ENCODE data around the gene GRID2IP.

Gene GRID2IP

GRCh38 chr7:6501586-6502564 lies 49.4 kb downstream of the GRID2IP start:
- Histone ChIP-seq H3K4me1 (ENCODE audit: control insufficient read depth, insufficient read depth, low read length) (no peaks in the 10 kb centered on the region), H3K36me3 (ENCODE audit: control insufficient read depth in 2 of 2, insufficient read depth in 1 of 2, low read length in 2 of 2) (no peaks in the 10 kb centered on the region), H3K4me3 (ENCODE audit: low read depth, low read length) (no peak overlapping the region), H3K27ac (ENCODE audit: extremely low read depth, low read depth, low read length) (no peak overlapping the region), H3K9me3 (ENCODE audit: control insufficient read depth, insufficient read depth, low read depth, low read length) (no peaks in the 10 kb centered on the region)
- ChIA-PET CTCF (interaction anchor here (0.6 to 1.2 kb wide), 2 partner anchors 10 to 70 kb away, joined by 3 read pairs; no protein-coding TSS in a partner anchor), POLR2A (no interaction called here)
- TF ChIP-seq ZNF391 (tag by site-specific recombination; IDR thresholded peaks at IDR 0.05; ENCODE audit: borderline replicate concordance, low read depth) (no peak), ZNF121 (tag by site-specific recombination; IDR thresholded peaks at IDR 0.05) (peak; percentile 93; the same call in 1 of the 2 replicates)

- Histone ChIP-seq H3K9me3 (ENCODE audit: control insufficient read depth, insufficient read depth, low read depth, low read length) (no peaks in the 10 kb centered on the region), H3K4me1 (ENCODE audit: control insufficient read depth, insufficient read depth, low read length) (no peaks in the 10 kb centered on the region), H3K4me3 (ENCODE audit: low read depth, low read length) (no peak overlapping the region), H3K36me3 (ENCODE audit: control insufficient read depth in 2 of 2, insufficient read depth in 1 of 2, low read length in 2 of 2) (no peaks in the 10 kb centered on the region), H3K27ac (ENCODE audit: extremely low read depth, low read depth, low read length) (no peak overlapping the region)
- ChIA-PET CTCF (interaction anchor here (0.6 to 1.1 kb wide), 2 partner anchors 15 to 27 kb away, joined by 3 read pairs; no protein-coding TSS in a partner anchor), POLR2A (no interaction called here)
- TF ChIP-seq ZNF16 (tag by site-specific recombination; IDR thresholded peaks at IDR 0.05; ENCODE audit: low read depth): no peak
- no peak for TF ChIP-seq PATZ1 (tag by site-specific recombination; IDR thresholded peaks at IDR 0.05)
- no peak for TF ChIP-seq ZNF677 (tag by site-specific recombination; IDR thresholded peaks at IDR 0.05)
- no peak for TF ChIP-seq ZBTB48 (tag by site-specific recombination; IDR thresholded peaks at IDR 0.05)
- TF ChIP-seq ZNF629 (tag by site-specific recombination; IDR thresholded peaks at IDR 0.05): no peak
- TF ChIP-seq ZBTB26 (tag by site-specific recombination; optimal IDR thresholded peaks at IDR 0.05): no peak
- no peak for TF ChIP-seq ZNF48 (tag by site-specific recombination; IDR thresholded peaks at IDR 0.05)
These were observed 50.6 kb downstream of the GRID2IP start for GRCh38 chr7:6500691-6501090.

GRCh38 chr7:6497994-6498393 lies 53.3 kb downstream of the GRID2IP start:
- no peaks in the 10 kb centered on the region for H3K36me3 ChIP-seq (ENCODE audit: control insufficient read depth in 2 of 2, insufficient read depth in 1 of 2, low read length in 2 of 2)
- CTCF ChIA-PET: no interaction called here
- no peak overlapping the region for H3K27ac ChIP-seq (ENCODE audit: extremely low read depth, low read depth, low read length)
- H3K4me1 ChIP-seq (ENCODE audit: control insufficient read depth, insufficient read depth, low read length): no peaks in the 10 kb centered on the region
- POLR2A ChIA-PET: no interaction called here
- no peaks in the 10 kb centered on the region for H3K9me3 ChIP-seq (ENCODE audit: control insufficient read depth, insufficient read depth, low read depth, low read length)
- no peak overlapping the region for H3K4me3 ChIP-seq (ENCODE audit: low read depth, low read length)
- TF ChIP-seq EGR2 (tag by site-specific recombination; IDR thresholded peaks at IDR 0.05; ENCODE audit: low read depth): no peak
- TF ChIP-seq ZNF214 (tag by site-specific recombination; IDR thresholded peaks at IDR 0.05; ENCODE audit: borderline replicate concordance): no peak
- TF ChIP-seq ZNF211 (tag by site-specific recombination; IDR thresholded peaks at IDR 0.05; ENCODE audit: low read depth): no peak
- TF ChIP-seq ATF2 (tag by site-specific recombination; IDR thresholded peaks at IDR 0.05; ENCODE audit: low read depth): no peak
- TF ChIP-seq ZNF510 (tag by site-specific recombination; IDR thresholded peaks at IDR 0.05; ENCODE audit: insufficient replicate concordance): no peak
- TF ChIP-seq PBX3 (CRISPR knock-in tag; IDR thresholded peaks at IDR 0.05): no peak
- TF ChIP-seq ZBTB21 (tag by site-specific recombination; IDR thresholded peaks at IDR 0.05): no peak
- TF ChIP-seq GLIS2 (tag by site-specific recombination; IDR thresholded peaks at IDR 0.05): no peak
- TF ChIP-seq ZNF335 (tag by site-specific recombination; conservative IDR thresholded peaks at IDR 0.05): no peak
- TF ChIP-seq ZBTB10 (tag by site-specific recombination; IDR thresholded peaks at IDR 0.05): no peak
- no peak for TF ChIP-seq ZNF223 (tag by site-specific recombination; IDR thresholded peaks at IDR 0.05)

All from HEK293 (cell line).